Measurements from ENCODE around the gene GAL.

DNA sequence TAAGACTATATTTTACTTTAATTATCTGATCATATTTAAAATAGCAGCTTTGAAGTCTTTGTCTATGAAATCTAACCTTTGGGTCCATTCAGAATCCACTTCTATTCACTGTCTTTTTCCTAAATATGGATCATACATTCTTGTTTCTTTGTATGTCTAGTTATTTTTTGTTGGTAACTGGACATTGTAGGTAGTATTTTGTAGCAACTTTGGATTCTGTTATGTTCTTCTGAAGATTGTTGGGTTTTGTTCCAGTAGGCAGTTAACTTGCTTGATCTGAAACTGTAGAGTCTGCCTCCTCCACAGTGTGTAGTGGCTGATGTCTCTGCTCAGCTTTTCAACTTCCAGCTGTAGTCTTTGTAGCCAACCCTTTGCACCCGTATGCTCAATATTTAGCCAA is 37.5 kb upstream of the GAL start:
- TF ChIP-seq, protein P1, sequence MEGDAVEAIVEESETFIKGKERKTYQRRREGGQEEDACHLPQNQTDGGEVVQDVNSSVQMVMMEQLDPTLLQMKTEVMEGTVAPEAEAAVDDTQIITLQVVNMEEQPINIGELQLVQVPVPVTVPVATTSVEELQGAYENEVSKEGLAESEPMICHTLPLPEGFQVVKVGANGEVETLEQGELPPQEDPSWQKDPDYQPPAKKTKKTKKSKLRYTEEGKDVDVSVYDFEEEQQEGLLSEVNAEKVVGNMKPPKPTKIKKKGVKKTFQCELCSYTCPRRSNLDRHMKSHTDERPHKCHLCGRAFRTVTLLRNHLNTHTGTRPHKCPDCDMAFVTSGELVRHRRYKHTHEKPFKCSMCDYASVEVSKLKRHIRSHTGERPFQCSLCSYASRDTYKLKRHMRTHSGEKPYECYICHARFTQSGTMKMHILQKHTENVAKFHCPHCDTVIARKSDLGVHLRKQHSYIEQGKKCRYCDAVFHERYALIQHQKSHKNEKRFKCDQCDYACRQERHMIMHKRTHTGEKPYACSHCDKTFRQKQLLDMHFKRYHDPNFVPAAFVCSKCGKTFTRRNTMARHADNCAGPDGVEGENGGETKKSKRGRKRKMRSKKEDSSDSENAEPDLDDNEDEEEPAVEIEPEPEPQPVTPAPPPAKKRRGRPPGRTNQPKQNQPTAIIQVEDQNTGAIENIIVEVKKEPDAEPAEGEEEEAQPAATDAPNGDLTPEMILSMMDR (IDR thresholded peaks at IDR 0.05 in 8 of 11, conservative IDR thresholded peaks at IDR 0.05 in 3 of 11): no peak
- TF ChIP-seq POLR2AphosphoS5 (IDR thresholded peaks at IDR 0.05): no peak
- no peak for TF ChIP-seq POLR2A (IDR thresholded peaks at IDR 0.05)
